GM12892 (cell line): ENCODE data around the gene MAN2A1.

Source experiments
- POLR2A ChIP-seq: IDR thresholded peaks from 2 replicates; pipeline ENCODE4 v1.6.1; 2011; ENCODE audit warnings: low read depth, low read length, control low read depth
- POLR2AphosphoS5 ChIP-seq: IDR thresholded peaks from 2 replicates; pipeline ENCODE4 v1.6.1; 2011; ENCODE audit warnings: low read depth, low read length, control low read depth

GRCh38 chr5:109755761-109756160 lies 66.0 kb downstream of the MAN2A1 start:
- no peak for TF ChIP-seq POLR2AphosphoS5
- TF ChIP-seq POLR2A, result no peak
